Measurements from ENCODE around the gene IKBKG. TPM values are rescaled to one million over a fixed set of nuclear protein-coding genes. Genes with fewer than 3 reads are reported as not detected.
"Not testable (repeated sequence)": the region's sequence is repeated elsewhere in the genome, so short reads cannot be mapped to it uniquely, and the experiment has no call there.

Gene IKBKG
- total and polyA plus RNA-seq, 7 experiments from 2014 or later: 19.6 to 45.5 (median 37.3) TPM

GRCh38 chrX:154607370-154607769 lies 60.0 kb downstream of the IKBKG start:
- H3K36me3 ChIP-seq (ENCODE audit: control insufficient read depth in 2 of 3, insufficient read depth in 3 of 3, low read length in 3 of 3): no peaks in the 10 kb centered on the region
- H3K4me3 ChIP-seq (ENCODE audit: low read length): no peak overlapping the region
- H3K4me3 Mint-ChIP-seq: no peak overlapping the region
- H3K36me3 Mint-ChIP-seq: no peaks in the 10 kb centered on the region
- H3K9me3 Mint-ChIP-seq: no peaks in the 10 kb centered on the region
- peaks cover 0 to 14% (median 2%) of the 10 kb centered on the region in 7 donors for H3K4me1 Mint-ChIP-seq
- H3K27ac ChIP-seq (ENCODE audit: low read depth, low read length): no peak overlapping the region
- DNase-seq (no peak), ATAC-seq (no peak)
- H3K27me3 Mint-ChIP-seq: no peaks in the 10 kb centered on the region
- intact Hi-C loops (cut with micrococcal nuclease): no loop called here
- ChIA-PET CTCF (no interaction called here), POLR2A (no interaction called here)
- H3K27ac Mint-ChIP-seq: peak overlapping the region in 1 of 9 donors; percentile 59
- no peaks in the 10 kb centered on the region for H3K9me3 ChIP-seq (ENCODE audit: control insufficient read depth in 2 of 3, low read length in 3 of 3)
- no peaks in the 10 kb centered on the region for H3K4me1 ChIP-seq (ENCODE audit: control insufficient read depth in 2 of 2, insufficient read depth in 2 of 2, low read length in 2 of 2)
- no peaks in the 10 kb centered on the region for H3K27me3 ChIP-seq (ENCODE audit: control insufficient read depth in 2 of 2, insufficient read depth in 2 of 2, low read length in 2 of 2)

GRCh38 chrX:154607976-154608375 lies 60.6 kb downstream of the IKBKG start:
- CTCF ChIA-PET; H3K36me3 ChIP-seq (ENCODE audit: control insufficient read depth in 2 of 3, insufficient read depth in 3 of 3, low read length in 3 of 3); H3K4me3 Mint-ChIP-seq; ATAC-seq; H3K27me3 Mint-ChIP-seq; H3K27ac ChIP-seq (ENCODE audit: low read depth, low read length); H3K27ac Mint-ChIP-seq; H3K9me3 ChIP-seq (ENCODE audit: control insufficient read depth in 2 of 3, low read length in 3 of 3); DNase-seq; H3K4me1 ChIP-seq (ENCODE audit: control insufficient read depth in 2 of 2, insufficient read depth in 2 of 2, low read length in 2 of 2); H3K36me3 Mint-ChIP-seq; POLR2A ChIA-PET; H3K27me3 ChIP-seq (ENCODE audit: control insufficient read depth in 2 of 2, insufficient read depth in 2 of 2, low read length in 2 of 2); intact Hi-C loops (cut with micrococcal nuclease); H3K4me3 ChIP-seq (ENCODE audit: low read length); H3K9me3 Mint-ChIP-seq: not testable (repeated sequence)
- peaks cover 0 to 14% (median 2%) of the 10 kb centered on the region in 7 donors for H3K4me1 Mint-ChIP-seq

- H3K27ac Mint-ChIP-seq; H3K27me3 ChIP-seq (ENCODE audit: control insufficient read depth in 2 of 2, insufficient read depth in 2 of 2, low read length in 2 of 2); intact Hi-C loops (cut with micrococcal nuclease); DNase-seq; H3K4me3 Mint-ChIP-seq; H3K4me1 ChIP-seq (ENCODE audit: control insufficient read depth in 2 of 2, insufficient read depth in 2 of 2, low read length in 2 of 2); H3K27ac ChIP-seq (ENCODE audit: low read depth, low read length); H3K9me3 Mint-ChIP-seq; H3K27me3 Mint-ChIP-seq; H3K36me3 Mint-ChIP-seq; H3K36me3 ChIP-seq (ENCODE audit: control insufficient read depth in 2 of 3, insufficient read depth in 3 of 3, low read length in 3 of 3); CTCF ChIA-PET; H3K4me3 ChIP-seq (ENCODE audit: low read length); H3K9me3 ChIP-seq (ENCODE audit: control insufficient read depth in 2 of 3, low read length in 3 of 3); ATAC-seq; POLR2A ChIA-PET: not testable (repeated sequence)
- H3K4me1 Mint-ChIP-seq: peaks cover 0 to 14% (median 2%) of the 10 kb centered on the region in 7 donors
Observed at GRCh38 chrX:154608823-154609222, 61.4 kb downstream of the IKBKG start.

DNA sequence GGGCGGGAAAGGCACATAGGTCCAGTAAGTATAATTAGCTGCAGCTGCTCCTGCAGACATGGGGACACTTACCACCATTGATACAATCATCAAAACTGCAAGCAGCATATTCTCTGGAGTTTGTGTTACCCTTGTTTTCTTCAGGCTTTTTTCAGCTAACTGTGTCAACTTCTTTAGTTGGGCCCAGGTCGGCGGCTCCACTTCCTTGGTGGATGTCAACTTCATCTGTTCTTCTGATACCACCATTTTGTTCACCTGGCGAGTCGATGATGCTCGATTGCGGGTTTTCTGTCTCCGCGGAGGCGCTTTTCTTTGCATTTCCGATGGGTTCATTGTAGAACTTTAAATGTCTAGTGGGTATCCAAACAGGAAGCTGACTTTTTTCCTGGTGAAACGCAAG lies 63.7 kb downstream of the IKBKG start:
- H3K27me3 ChIP-seq (ENCODE audit: control insufficient read depth in 2 of 2, insufficient read depth in 2 of 2, low read length in 2 of 2); H3K9me3 ChIP-seq (ENCODE audit: control insufficient read depth in 2 of 3, low read length in 3 of 3); H3K27ac Mint-ChIP-seq; POLR2A ChIA-PET; H3K4me1 ChIP-seq (ENCODE audit: control insufficient read depth in 2 of 2, insufficient read depth in 2 of 2, low read length in 2 of 2); H3K36me3 Mint-ChIP-seq; H3K4me3 ChIP-seq (ENCODE audit: low read length); H3K4me1 Mint-ChIP-seq; DNase-seq; CTCF ChIA-PET; H3K36me3 ChIP-seq (ENCODE audit: control insufficient read depth in 2 of 3, insufficient read depth in 3 of 3, low read length in 3 of 3); H3K4me3 Mint-ChIP-seq; intact Hi-C loops (cut with micrococcal nuclease); H3K27me3 Mint-ChIP-seq; ATAC-seq; H3K27ac ChIP-seq (ENCODE audit: low read depth, low read length); H3K9me3 Mint-ChIP-seq: not testable (repeated sequence)

- H3K36me3 ChIP-seq (ENCODE audit: control insufficient read depth in 2 of 3, insufficient read depth in 3 of 3, low read length in 3 of 3); H3K27me3 ChIP-seq (ENCODE audit: control insufficient read depth in 2 of 2, insufficient read depth in 2 of 2, low read length in 2 of 2); H3K27ac ChIP-seq (ENCODE audit: low read depth, low read length); H3K27ac Mint-ChIP-seq; H3K36me3 Mint-ChIP-seq; POLR2A ChIA-PET; H3K27me3 Mint-ChIP-seq; H3K4me1 ChIP-seq (ENCODE audit: control insufficient read depth in 2 of 2, insufficient read depth in 2 of 2, low read length in 2 of 2); H3K9me3 Mint-ChIP-seq; CTCF ChIA-PET; ATAC-seq; intact Hi-C loops (cut with micrococcal nuclease); H3K4me3 Mint-ChIP-seq; H3K4me1 Mint-ChIP-seq; H3K4me3 ChIP-seq (ENCODE audit: low read length); DNase-seq; H3K9me3 ChIP-seq (ENCODE audit: control insufficient read depth in 2 of 3, low read length in 3 of 3): not testable (repeated sequence)
Observed at GRCh38 chrX:154613586-154613985, 66.2 kb downstream of the IKBKG start.

Other genes with a start within 250 kb of the IKBKG start
- gene FLNA, start 173.0 kb upstream of the IKBKG start, total RNA-seq: 1,000 to 10,000 TPM in 2 of 5 experiments, 100 to 1,000 TPM in 3; 440 to 1,423 (median 604) TPM
- gene FLNA, start 173.0 kb upstream of the IKBKG start, polyA plus RNA-seq: 100 to 1,000 TPM in 1 of 2 donors, 10 to 100 TPM in 1; 96.0 to 333 TPM
- 100 to 1,000 TPM in 2 of 5 experiments, 10 to 100 TPM in 3; 53.5 to 141 (median 89.9) TPM for gene EMD, start 168.3 kb upstream of the IKBKG start, total RNA-seq
- 10 to 100 TPM; 31.5 to 34.6 TPM for gene EMD, start 168.3 kb upstream of the IKBKG start, polyA plus RNA-seq
- gene RPL10, start 149.2 kb upstream of the IKBKG start, total RNA-seq: 1,000 to 10,000 TPM; 2,926 to 5,130 (median 5,063) TPM
- gene RPL10, start 149.2 kb upstream of the IKBKG start, polyA plus RNA-seq: 1,000 to 10,000 TPM; 6,302 to 7,439 TPM
- 10 to 100 TPM; 18.4 to 31.1 (median 21.7) TPM for gene DNASE1L1, start 138.4 kb upstream of the IKBKG start, total RNA-seq
- 10 to 100 TPM; 11.1 to 19.6 TPM for gene DNASE1L1, start 138.4 kb upstream of the IKBKG start, polyA plus RNA-seq
- gene TAFAZZIN, start 136.1 kb upstream of the IKBKG start, total RNA-seq: 100 to 1,000 TPM in 3 of 5 experiments, 10 to 100 TPM in 2; 90.9 to 130 (median 108) TPM
- 10 to 100 TPM; 40.4 to 46.4 TPM for gene TAFAZZIN, start 136.1 kb upstream of the IKBKG start, polyA plus RNA-seq
- gene ATP6AP1, start 118.9 kb upstream of the IKBKG start, total RNA-seq: 10 to 100 TPM; 37.8 to 63.3 (median 51.1) TPM
- 100 to 1,000 TPM; 100 to 118 TPM for gene ATP6AP1, start 118.9 kb upstream of the IKBKG start, polyA plus RNA-seq
- 100 to 1,000 TPM; 106 to 174 (median 140) TPM for gene GDI1, start 110.5 kb upstream of the IKBKG start, total RNA-seq
- 10 to 100 TPM; 18.8 to 28.6 TPM for gene GDI1, start 110.5 kb upstream of the IKBKG start, polyA plus RNA-seq
- gene FAM50A, start 103.5 kb upstream of the IKBKG start, total RNA-seq: 10 to 100 TPM; 47.2 to 76.5 (median 49.3) TPM
- gene FAM50A, start 103.5 kb upstream of the IKBKG start, polyA plus RNA-seq: 10 to 100 TPM; 19.9 to 40.7 TPM
- gene PLXNA3, start 89.3 kb upstream of the IKBKG start, total RNA-seq: 10 to 100 TPM; 32.9 to 45.7 (median 43.3) TPM
- 1 to 10 TPM in 1 of 2 donors, under 1 TPM in 1; 0.93 to 1.2 TPM for gene PLXNA3, start 89.3 kb upstream of the IKBKG start, polyA plus RNA-seq
- 10 to 100 TPM; 11.6 to 57.0 (median 20.4) TPM for gene LAGE3, start 68.3 kb upstream of the IKBKG start, total RNA-seq
- 10 to 100 TPM; 78.1 to 85.1 TPM for gene LAGE3, start 68.3 kb upstream of the IKBKG start, polyA plus RNA-seq
- 10 to 100 TPM in 4 of 5 experiments, 1 to 10 TPM in 1; 9.2 to 41.5 (median 32.5) TPM for gene UBL4A, start 61.0 kb upstream of the IKBKG start, total RNA-seq
- gene UBL4A, start 61.0 kb upstream of the IKBKG start, polyA plus RNA-seq: 10 to 100 TPM; 46.0 to 65.7 TPM
- 10 to 100 TPM; 11.7 to 22.7 (median 19.0) TPM for gene SLC10A3, start 57.0 kb upstream of the IKBKG start, total RNA-seq
- 10 to 100 TPM; 35.0 to 58.7 TPM for gene SLC10A3, start 57.0 kb upstream of the IKBKG start, polyA plus RNA-seq
- gene FAM3A, start 31.4 kb upstream of the IKBKG start, total RNA-seq: 10 to 100 TPM; 37.6 to 63.7 (median 50.9) TPM
- gene FAM3A, start 31.4 kb upstream of the IKBKG start, polyA plus RNA-seq: 10 to 100 TPM; 22.2 to 31.1 TPM
- 10 to 100 TPM; 35.4 to 74.3 (median 52.7) TPM for gene G6PD, start 774 bp upstream of the IKBKG start, total RNA-seq
- 1 to 10 TPM; 3.9 to 6.2 TPM for gene G6PD, start 774 bp upstream of the IKBKG start, polyA plus RNA-seq
- not detected for gene CTAG1A, start 37.5 kb downstream of the IKBKG start, total RNA-seq
- not detected for gene CTAG1A, start 37.5 kb downstream of the IKBKG start, polyA plus RNA-seq
- not detected for gene CTAG1B, start 71.7 kb downstream of the IKBKG start, total RNA-seq
- not detected for gene CTAG1B, start 71.7 kb downstream of the IKBKG start, polyA plus RNA-seq
- gene CTAG2, start 106.0 kb downstream of the IKBKG start, total RNA-seq: not detected
- not detected for gene CTAG2, start 106.0 kb downstream of the IKBKG start, polyA plus RNA-seq
- 10 to 100 TPM in 2 of 5 experiments, 1 to 10 TPM in 3; 4.9 to 28.5 (median 6.3) TPM for gene GAB3, start 203.5 kb downstream of the IKBKG start, total RNA-seq
- 1 to 10 TPM in 1 of 2 donors, under 1 TPM in 1; 0.77 to 1.7 TPM for gene GAB3, start 203.5 kb downstream of the IKBKG start, polyA plus RNA-seq
- gene DKC1, start 215.2 kb downstream of the IKBKG start, total RNA-seq: 10 to 100 TPM; 50.5 to 75.0 (median 66.5) TPM
- 10 to 100 TPM; 35.4 to 52.4 TPM for gene DKC1, start 215.2 kb downstream of the IKBKG start, polyA plus RNA-seq

Data from naive thymus-derived CD4-positive, alpha-beta T cell (primary cell).